Thymus (tissue), 11 donors: ENCODE data around the gene ZSCAN1. TPM values are rescaled to one million over a fixed set of nuclear protein-coding genes. Genes with fewer than 3 reads are reported as not detected.
A peak's percentile ranks its signal among the peaks of the same experiment; 100 is the strongest.

Experiments used
- DNase-seq, 9 donors: peaks; one replicate each; pipeline ENCODE4 v3.0.0-alpha.2; 2013; ENCODE audit warnings: low spot score in 9 of 9, low read depth in 6 of 9, missing footprints in 1 of 9
- H3K27ac ChIP-seq, 2 donors: one replicate each; pipeline ENCODE4 v1.5.1; 2013; ENCODE audit warnings: control low read depth in 1 of 2, low read depth in 1 of 2, low read length in 1 of 2, mild to moderate bottlenecking in 1 of 2, moderate library complexity in 1 of 2
- H3K27me3 ChIP-seq, 2 donors: one replicate each; pipeline ENCODE4 v1.5.1; 2013; ENCODE audit warnings: low read length in 1 of 2; ENCODE audit not compliant: control insufficient read depth in 2 of 2, insufficient read depth in 1 of 2
- H3K36me3 ChIP-seq, 2 donors: one replicate each; pipeline ENCODE4 v1.5.1; 2013; ENCODE audit warnings: low read length in 1 of 2, mild to moderate bottlenecking in 1 of 2, moderate library complexity in 1 of 2; ENCODE audit not compliant: control insufficient read depth in 2 of 2, insufficient read depth in 2 of 2
- H3K4me1 ChIP-seq, 2 donors: one replicate each; pipeline ENCODE4 v1.5.1; 2013; ENCODE audit warnings: low read length in 2 of 2; ENCODE audit not compliant: control insufficient read depth in 2 of 2, insufficient read depth in 2 of 2
- H3K4me3 ChIP-seq, 2 donors: one replicate each; pipeline ENCODE4 v1.5.1; 2013; ENCODE audit warnings: low read length in 2 of 2, control low read depth in 1 of 2, mild to moderate bottlenecking in 1 of 2
- H3K9me3 ChIP-seq, 2 donors: one replicate each; pipeline ENCODE4 v1.5.1; 2013; ENCODE audit warnings: low read length in 1 of 2, mild to moderate bottlenecking in 1 of 2; ENCODE audit not compliant: control insufficient read depth in 2 of 2, insufficient read depth in 1 of 2
- WGBS: extraction: QIAGEN DNeasy Blood & Tissue Kit; methylation state at CpG from one replicate; pipeline ENCODE4 v1.1.7; 2013; 5-methylcytosine and 5-hydroxymethylcytosine counted together
- polyA plus RNA-seq: library from polyadenylated mRNA; stranded (reverse); fragments of 200-250 nt; gene quantifications from one replicate; pipeline ENCODE4 v1.2.3, GENCODE V29; 2013
- total RNA-seq: library from RNA; stranded (reverse); fragments of 120-200 nt; gene quantifications from one replicate; pipeline ENCODE4 v1.2.4, GENCODE V29; 2013
- donor health status: healthy.

Gene ZSCAN1
- total and polyA plus RNA-seq, 2 donors, result 0.42 to 1.6 TPM

DNA sequence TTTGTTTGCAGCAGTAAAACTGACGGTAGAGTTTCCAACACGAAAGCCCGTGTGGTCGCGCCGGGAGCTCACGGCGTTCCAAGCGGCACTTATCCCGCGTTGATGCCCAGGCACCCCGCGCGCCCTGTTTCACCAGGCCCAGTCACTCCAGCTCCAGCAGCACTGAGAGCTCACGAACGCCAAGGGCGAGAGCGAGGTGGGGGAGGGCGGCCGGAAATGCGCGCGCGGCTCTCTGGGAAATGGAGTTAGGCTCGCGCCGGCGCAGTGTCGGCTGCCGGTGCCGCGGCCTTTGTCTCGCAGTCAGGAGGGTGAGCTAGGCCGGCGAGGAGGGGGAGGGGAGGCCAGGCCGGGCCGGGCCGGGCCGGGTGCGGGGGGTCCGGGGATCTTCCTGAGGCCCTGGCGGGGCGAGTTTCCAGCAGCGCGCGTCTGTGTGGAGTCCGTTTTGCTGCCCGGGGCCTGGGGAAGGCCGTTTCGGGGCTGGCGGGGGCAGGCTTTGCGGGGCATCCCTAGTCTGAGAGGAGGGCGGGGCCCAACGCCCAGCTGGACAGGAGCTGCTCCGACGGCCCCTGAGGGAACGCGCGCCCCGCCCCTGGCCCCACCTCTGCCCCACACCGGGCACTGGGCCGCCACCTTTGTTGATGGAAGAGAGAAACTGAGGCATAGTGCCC lies 25.3 kb downstream of the ZSCAN1 start, which contains the start of gene ZNF135:
ZNF135 (plus strand) TSS at position 280 of the 668 bp plus-strand sequence. CDS start 721 bp downstream, outside the sequence.
- peaks cover 3 to 6% of the 10 kb centered on the region in 2 donors for H3K36me3 ChIP-seq
- no peaks in the 10 kb centered on the region for H3K27me3 ChIP-seq
- peak within 1 kb of the TSS; percentile 77 to 94 for H3K27ac ChIP-seq
- peak within 1 kb of the TSS; percentile 58 to 69 for H3K4me3 ChIP-seq
- DNase-seq, result peak; percentile 6 to 89 (median 67)
- peaks cover 23 to 84% of the 10 kb centered on the region in 2 donors for H3K9me3 ChIP-seq
- WGBS, result 4% methylated on average over 62 of the region's 62 CpGs
- H3K4me1 ChIP-seq, result peaks cover 0 to 4% of the 10 kb centered on the region in 2 donors

GRCh38 chr19:58059671-58060078 lies 25.9 kb downstream of the ZSCAN1 start:
- peak in 1 of 9 donors; percentile 1 for DNase-seq
- Histone ChIP-seq H3K4me1 (peaks cover 0 to 4% of the 10 kb centered on the region in 2 donors), H3K27ac (peak overlapping the region; percentile 75 to 94), H3K9me3 (peaks cover 22 to 79% of the 10 kb centered on the region in 2 donors), H3K36me3 (peaks cover 4 to 12% of the 10 kb centered on the region in 2 donors), H3K4me3 (peak overlapping the region; percentile 58 to 69), H3K27me3 (no peaks in the 10 kb centered on the region)
- 22% methylated on average over 28 of the region's 28 CpGs for WGBS

DNA sequence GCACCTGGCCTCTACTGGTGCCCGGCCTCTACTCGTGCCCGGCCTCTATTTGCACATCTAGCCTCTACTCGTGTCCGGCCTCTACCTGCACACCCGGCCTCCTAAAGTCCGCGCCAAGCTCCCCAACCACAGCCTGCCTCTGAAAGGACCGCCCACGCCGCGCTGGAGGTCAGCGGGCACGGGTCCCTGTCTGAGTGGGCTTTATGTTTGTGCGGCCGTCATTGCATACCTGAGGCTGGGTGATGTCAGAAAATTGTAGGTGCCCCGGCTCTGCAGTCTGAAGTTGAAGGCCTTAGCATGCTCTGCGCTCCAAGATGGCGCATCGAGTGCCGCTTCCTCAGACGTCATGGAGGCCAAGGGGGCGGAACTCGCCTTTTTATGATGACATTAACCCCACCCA lies 26.4 kb downstream of the ZSCAN1 start:
- no peak for DNase-seq
- peak overlapping the region; percentile 58 to 69 for H3K4me3 ChIP-seq
- H3K27me3 ChIP-seq, result no peaks in the 10 kb centered on the region
- peaks cover 4 to 16% of the 10 kb centered on the region in 2 donors for H3K36me3 ChIP-seq
- H3K9me3 ChIP-seq, result peaks cover 22 to 76% of the 10 kb centered on the region in 2 donors
- H3K4me1 ChIP-seq, result peaks cover 0 to 4% of the 10 kb centered on the region in 2 donors
- H3K27ac ChIP-seq, result no peak overlapping the region
- WGBS, result 78% methylated on average over 24 of the region's 24 CpGs

- H3K27me3 ChIP-seq, result no peaks in the 10 kb centered on the region
- no peak for DNase-seq
- peaks cover 27 to 74% of the 10 kb centered on the region in 2 donors for H3K9me3 ChIP-seq
- peaks cover 0 to 2% of the 10 kb centered on the region in 2 donors for H3K4me1 ChIP-seq
- peaks cover 16 to 34% of the 10 kb centered on the region in 2 donors for H3K36me3 ChIP-seq
- H3K4me3 ChIP-seq, result no peak overlapping the region
- H3K27ac ChIP-seq, result no peak overlapping the region
- 99% methylated on average over 3 of the region's 3 CpGs for WGBS
Measured at GRCh38 chr19:58063712-58064111, 29.9 kb downstream of the ZSCAN1 start.

- Histone ChIP-seq H3K27me3 (no peaks in the 10 kb centered on the region), H3K36me3 (peaks cover 16 to 34% of the 10 kb centered on the region in 2 donors), H3K27ac (no peak overlapping the region), H3K9me3 (peaks cover 19 to 66% of the 10 kb centered on the region in 2 donors), H3K4me1 (no peaks in the 10 kb centered on the region), H3K4me3 (no peak overlapping the region)
- WGBS, result 98% methylated on average over 15 of the region's 15 CpGs
- no peak for DNase-seq
Measured at GRCh38 chr19:58067240-58067912, 33.6 kb downstream of the ZSCAN1 start.

- no peak for DNase-seq
- WGBS, result 97% methylated on average over 10 of the region's 10 CpGs
- Histone ChIP-seq H3K27me3 (no peaks in the 10 kb centered on the region), H3K4me3 (no peak overlapping the region), H3K9me3 (peaks cover 10 to 59% of the 10 kb centered on the region in 2 donors), H3K27ac (no peak overlapping the region), H3K36me3 (peaks cover 2 to 7% of the 10 kb centered on the region in 2 donors), H3K4me1 (no peaks in the 10 kb centered on the region)
Measured at GRCh38 chr19:58079792-58080191, 46.0 kb downstream of the ZSCAN1 start.

- no peak overlapping the region for H3K27ac ChIP-seq
- WGBS, result 97% methylated on average over 3 of the region's 3 CpGs
- no peaks in the 10 kb centered on the region for H3K27me3 ChIP-seq
- no peak for DNase-seq
- no peaks in the 10 kb centered on the region for H3K4me1 ChIP-seq
- H3K36me3 ChIP-seq, result peaks cover 2 to 34% of the 10 kb centered on the region in 2 donors
- H3K4me3 ChIP-seq, result no peak overlapping the region
- H3K9me3 ChIP-seq, result peaks cover 25 to 76% of the 10 kb centered on the region in 2 donors
Measured at GRCh38 chr19:58083021-58083420, 49.2 kb downstream of the ZSCAN1 start.

- peaks cover 2 to 36% of the 10 kb centered on the region in 2 donors for H3K36me3 ChIP-seq
- H3K4me3 ChIP-seq, result no peak overlapping the region
- peaks cover 31 to 75% of the 10 kb centered on the region in 2 donors for H3K9me3 ChIP-seq
- H3K4me1 ChIP-seq, result no peaks in the 10 kb centered on the region
- 98% methylated on average over 69 of the region's 69 CpGs for WGBS
- no peak overlapping the region for H3K27ac ChIP-seq
- DNase-seq, result no peak
- H3K27me3 ChIP-seq, result no peaks in the 10 kb centered on the region
Measured at GRCh38 chr19:58084596-58085347, 50.9 kb downstream of the ZSCAN1 start.
